Measurements from ENCODE around the gene TMEM117.

Gene TMEM117

GRCh38 chr12:44157359-44157758, 321.5 kb downstream of the TMEM117 start:
- no peak overlapping the region for H3K27ac ChIP-seq (ENCODE audit: poor library complexity, severe bottlenecking)
- H3K4me1 ChIP-seq (ENCODE audit: insufficient read depth, poor library complexity, severe bottlenecking), result no peaks in the 10 kb centered on the region
- no peaks in the 10 kb centered on the region for H3K9me3 ChIP-seq (ENCODE audit: severe bottlenecking)
- H3K36me3 ChIP-seq (ENCODE audit: low read depth), result no peaks in the 10 kb centered on the region
- no peak overlapping the region for H3K4me3 ChIP-seq (ENCODE audit: severe bottlenecking)
- ATAC-seq (ENCODE audit: low read depth), result no peak
- H3K27me3 ChIP-seq (ENCODE audit: insufficient read depth, poor library complexity, severe bottlenecking), result no peaks in the 10 kb centered on the region
- no peak for DNase-seq (ENCODE audit: low spot score)
- no peak for TF ChIP-seq CTCF (IDR thresholded peaks at IDR 0.05; ENCODE audit: poor library complexity, severe bottlenecking)

GRCh38 chr12:44158746-44159145, 322.9 kb downstream of the TMEM117 start:
- TF ChIP-seq CTCF (IDR thresholded peaks at IDR 0.05; ENCODE audit: poor library complexity, severe bottlenecking), result no peak
- no peak for ATAC-seq (ENCODE audit: low read depth)

GRCh38 chr12:44159216-44159615, 323.3 kb downstream of the TMEM117 start:
- Histone ChIP-seq H3K4me3 (ENCODE audit: severe bottlenecking) (no peak overlapping the region), H3K27ac (ENCODE audit: poor library complexity, severe bottlenecking) (no peak overlapping the region), H3K9me3 (ENCODE audit: severe bottlenecking) (no peaks in the 10 kb centered on the region), H3K27me3 (ENCODE audit: insufficient read depth, poor library complexity, severe bottlenecking) (no peaks in the 10 kb centered on the region), H3K4me1 (ENCODE audit: insufficient read depth, poor library complexity, severe bottlenecking) (no peaks in the 10 kb centered on the region), H3K36me3 (ENCODE audit: low read depth) (no peaks in the 10 kb centered on the region)
- TF ChIP-seq CTCF (IDR thresholded peaks at IDR 0.05; ENCODE audit: poor library complexity, severe bottlenecking), result no peak
- DNase-seq (ENCODE audit: low spot score) (no peak), ATAC-seq (ENCODE audit: low read depth) (no peak)

More at GRCh38 chr12:44158746-44159145, 322.9 kb downstream of the TMEM117 start:
- Histone ChIP-seq H3K27me3 (ENCODE audit: insufficient read depth, poor library complexity, severe bottlenecking) (no peaks in the 10 kb centered on the region), H3K9me3 (ENCODE audit: severe bottlenecking) (no peaks in the 10 kb centered on the region), H3K36me3 (ENCODE audit: low read depth) (no peaks in the 10 kb centered on the region), H3K4me3 (ENCODE audit: severe bottlenecking) (no peak overlapping the region), H3K4me1 (ENCODE audit: insufficient read depth, poor library complexity, severe bottlenecking) (no peaks in the 10 kb centered on the region), H3K27ac (ENCODE audit: poor library complexity, severe bottlenecking) (no peak overlapping the region)
- no peak for DNase-seq (ENCODE audit: low spot score)

GRCh38 chr12:44159862-44160261, 324.0 kb downstream of the TMEM117 start:
- no peak overlapping the region for H3K4me3 ChIP-seq (ENCODE audit: severe bottlenecking)
- H3K9me3 ChIP-seq (ENCODE audit: severe bottlenecking), result no peaks in the 10 kb centered on the region
- no peaks in the 10 kb centered on the region for H3K4me1 ChIP-seq (ENCODE audit: insufficient read depth, poor library complexity, severe bottlenecking)
- no peak for TF ChIP-seq CTCF (IDR thresholded peaks at IDR 0.05; ENCODE audit: poor library complexity, severe bottlenecking)
- ATAC-seq (ENCODE audit: low read depth) (no peak), DNase-seq (ENCODE audit: low spot score) (no peak)
- no peaks in the 10 kb centered on the region for H3K27me3 ChIP-seq (ENCODE audit: insufficient read depth, poor library complexity, severe bottlenecking)
- H3K36me3 ChIP-seq (ENCODE audit: low read depth), result no peaks in the 10 kb centered on the region
- H3K27ac ChIP-seq (ENCODE audit: poor library complexity, severe bottlenecking), result no peak overlapping the region

GRCh38 chr12:44162961-44163360, 327.1 kb downstream of the TMEM117 start:
- TF ChIP-seq CTCF (IDR thresholded peaks at IDR 0.05; ENCODE audit: poor library complexity, severe bottlenecking), result no peak
- no peak overlapping the region for H3K4me3 ChIP-seq (ENCODE audit: severe bottlenecking)
- H3K9me3 ChIP-seq (ENCODE audit: severe bottlenecking), result no peaks in the 10 kb centered on the region
- H3K4me1 ChIP-seq (ENCODE audit: insufficient read depth, poor library complexity, severe bottlenecking), result no peaks in the 10 kb centered on the region
- no peak overlapping the region for H3K27ac ChIP-seq (ENCODE audit: poor library complexity, severe bottlenecking)
- ATAC-seq (ENCODE audit: low read depth) (no peak), DNase-seq (ENCODE audit: low spot score) (no peak)
- no peaks in the 10 kb centered on the region for H3K36me3 ChIP-seq (ENCODE audit: low read depth)
- H3K27me3 ChIP-seq (ENCODE audit: insufficient read depth, poor library complexity, severe bottlenecking), result no peaks in the 10 kb centered on the region
